ENCODE data around the gene MFSD11. TPM values are rescaled to one million over a fixed set of nuclear protein-coding genes. Genes with fewer than 3 reads are reported as not detected.
"Not testable (repeated sequence)": the region's sequence is repeated elsewhere in the genome, so short reads cannot be mapped to it uniquely, and the experiment has no call there.

MFSD11 gene
- total RNA-seq, 2 experiments from 2014 or later, result 28.5 to 29.1 TPM

- Mint-ChIP-seq H3K27ac (no peak overlapping the region), H3K4me1 (peaks cover 9% of the 10 kb centered on the region), H3K9me3 (no peaks in the 10 kb centered on the region), H3K36me3 (no peaks in the 10 kb centered on the region), H3K4me3 (no peak overlapping the region), H3K27me3 (no peaks in the 10 kb centered on the region)
- peak; percentile 42 for ATAC-seq (ENCODE audit: low read depth)
- DNase-seq, result no peak
- POLR2A ChIA-PET, result no interaction called here
Observed at GRCh38 chr17:76700617-76701470, 37.1 kb upstream of the MFSD11 start.

GRCh38 chr17:76701471-76701967 is 36.4 kb upstream of the MFSD11 start:
- ATAC-seq (ENCODE audit: low read depth), result no peak
- H3K9me3 Mint-ChIP-seq, result no peaks in the 10 kb centered on the region
- DNase-seq, result no peak
- H3K4me1 Mint-ChIP-seq, result peaks cover 5% of the 10 kb centered on the region
- no peak overlapping the region for H3K27ac Mint-ChIP-seq
- no peak overlapping the region for H3K4me3 Mint-ChIP-seq
- H3K27me3 Mint-ChIP-seq, result no peaks in the 10 kb centered on the region
- POLR2A ChIA-PET, result no interaction called here
- H3K36me3 Mint-ChIP-seq, result no peaks in the 10 kb centered on the region

GRCh38 chr17:76702076-76702475 is 35.8 kb upstream of the MFSD11 start:
- peaks cover 4% of the 10 kb centered on the region for H3K36me3 Mint-ChIP-seq
- POLR2A ChIA-PET, result no interaction called here

GRCh38 chr17:76702941-76703637 is 34.8 kb upstream of the MFSD11 start:
- Mint-ChIP-seq H3K4me1 (peaks cover 4% of the 10 kb centered on the region), H3K9me3 (no peaks in the 10 kb centered on the region), H3K27ac (no peak overlapping the region), H3K27me3 (no peaks in the 10 kb centered on the region), H3K4me3 (no peak overlapping the region), H3K36me3 (peaks cover 4% of the 10 kb centered on the region)
- DNase-seq (no peak), ATAC-seq (ENCODE audit: low read depth) (no peak)
- POLR2A ChIA-PET, result interaction anchor here (0.6 kb wide), 2 partner anchors 12 to 144 kb away, joined by 4 to 5 read pairs; no protein-coding TSS in a partner anchor

More at GRCh38 chr17:76702076-76702475, 35.8 kb upstream of the MFSD11 start:
- ATAC-seq (ENCODE audit: low read depth) (no peak), DNase-seq (no peak)
- Mint-ChIP-seq H3K9me3 (no peaks in the 10 kb centered on the region), H3K4me1 (peaks cover 4% of the 10 kb centered on the region), H3K4me3 (no peak overlapping the region), H3K27me3 (no peaks in the 10 kb centered on the region), H3K27ac (no peak overlapping the region)

- H3K9me3 Mint-ChIP-seq, result no peaks in the 10 kb centered on the region
- no peaks in the 10 kb centered on the region for H3K27me3 Mint-ChIP-seq
- no peak for ATAC-seq (ENCODE audit: low read depth)
- no peak overlapping the region for H3K27ac Mint-ChIP-seq
- no peak overlapping the region for H3K4me3 Mint-ChIP-seq
- no peak for DNase-seq
- H3K4me1 Mint-ChIP-seq, result peaks cover 8% of the 10 kb centered on the region
- POLR2A ChIA-PET, result no interaction called here
- H3K36me3 Mint-ChIP-seq, result peaks cover 4% of the 10 kb centered on the region
Observed at GRCh38 chr17:76704805-76705204, 33.1 kb upstream of the MFSD11 start.

- Mint-ChIP-seq H3K27ac (no peak overlapping the region), H3K27me3 (no peaks in the 10 kb centered on the region), H3K4me1 (peaks cover 17% of the 10 kb centered on the region), H3K9me3 (no peaks in the 10 kb centered on the region), H3K36me3 (peaks cover 4% of the 10 kb centered on the region), H3K4me3 (no peak overlapping the region)
- DNase-seq (no peak), ATAC-seq (ENCODE audit: low read depth) (no peak)
- POLR2A ChIA-PET, result interaction anchor here (0.7 kb wide), 2 partner anchors 23 to 107 kb away, joined by 4 read pairs; no protein-coding TSS in a partner anchor
Observed at GRCh38 chr17:76706817-76707216, 31.1 kb upstream of the MFSD11 start.

GRCh38 chr17:76707985-76708807 is 29.7 kb upstream of the MFSD11 start:
- Mint-ChIP-seq H3K27ac (no peak overlapping the region), H3K4me3 (no peak overlapping the region), H3K9me3 (no peaks in the 10 kb centered on the region), H3K27me3 (no peaks in the 10 kb centered on the region), H3K36me3 (peaks cover 4% of the 10 kb centered on the region), H3K4me1 (peaks cover 18% of the 10 kb centered on the region)
- ATAC-seq (ENCODE audit: low read depth) (no peak), DNase-seq (no peak)
- POLR2A ChIA-PET, result interaction anchor here (1.4 kb wide), 2 partner anchors 10 to 18 kb away, joined by 3 to 4 read pairs; partner anchors contain the start of genes JMJD6 and METTL23

- H3K9me3 Mint-ChIP-seq, result no peaks in the 10 kb centered on the region
- ATAC-seq (ENCODE audit: low read depth) (no peak), DNase-seq (no peak)
- H3K36me3 Mint-ChIP-seq, result peaks cover 10% of the 10 kb centered on the region
- H3K4me3 Mint-ChIP-seq, result peak overlapping the region; percentile 73
- H3K4me1 Mint-ChIP-seq, result peaks cover 29% of the 10 kb centered on the region
- POLR2A ChIA-PET, result interaction anchor here (1.2 to 1.5 kb wide), 4 partner anchors 9 to 153 kb away, joined by 3 to 6 read pairs (median 4); partner anchors contain the start of genes JMJD6 and METTL23
- H3K27me3 Mint-ChIP-seq, result no peaks in the 10 kb centered on the region
- H3K27ac Mint-ChIP-seq, result peak overlapping the region; percentile 45
Observed at GRCh38 chr17:76709077-76709950, 28.6 kb upstream of the MFSD11 start.

GRCh38 chr17:76709951-76710862 is 27.7 kb upstream of the MFSD11 start:
- Mint-ChIP-seq H3K27ac (peak overlapping the region; percentile 45), H3K4me3 (peak overlapping the region; percentile 73), H3K4me1 (peaks cover 32% of the 10 kb centered on the region), H3K36me3 (peaks cover 10% of the 10 kb centered on the region)
- ATAC-seq (ENCODE audit: low read depth), result peak; percentile 19
- H3K9me3 Mint-ChIP-seq, H3K27me3 Mint-ChIP-seq: not testable (repeated sequence)
- POLR2A ChIA-PET, result interaction anchor here (1.2 to 1.5 kb wide), 3 partner anchors 16 to 153 kb away, joined by 3 to 6 read pairs (median 5); partner anchors contain the start of genes JMJD6 and METTL23
- peak; percentile 64 for DNase-seq

- H3K27ac Mint-ChIP-seq, result peak within 1 kb of the TSS; percentile 45
- no peaks in the 10 kb centered on the region for H3K9me3 Mint-ChIP-seq
- ATAC-seq (ENCODE audit: low read depth) (peak; percentile 64), DNase-seq (peak; percentile 79)
- POLR2A ChIA-PET, result interaction anchor here (1.5 kb wide), 1 partner anchor 24 kb away, joined by 5 read pairs; no protein-coding TSS in a partner anchor
- peak within 1 kb of the TSS; percentile 73 for H3K4me3 Mint-ChIP-seq
- peaks cover 40% of the 10 kb centered on the region for H3K4me1 Mint-ChIP-seq
- H3K27me3 Mint-ChIP-seq, result no peaks in the 10 kb centered on the region
- H3K36me3 Mint-ChIP-seq, result peaks cover 16% of the 10 kb centered on the region
Observed at GRCh38 chr17:76710863-76711611, 26.9 kb upstream of the MFSD11 start, which contains the start of gene MXRA7. MXRA7 (minus strand) TSS chr17:76710965; CDS start chr17:76710946, 19 bp downstream.

Data from activated naive CD8-positive, alpha-beta T cell treated with anti-CD3 and anti-CD28 coated beads, Interleukin-2, amount 10 ng/mL, durations not matched to agents 7 days and 5 days (primary cell).